GM12892 (cell line): Measurements from ENCODE around the gene TBC1D17.

Experiments
- POLR2A ChIP-seq: IDR thresholded peaks from 2 replicates; pipeline ENCODE4 v1.6.1; 2011; ENCODE audit warnings: low read depth, low read length, control low read depth
- POLR2AphosphoS5 ChIP-seq: IDR thresholded peaks from 2 replicates; pipeline ENCODE4 v1.6.1; 2011; ENCODE audit warnings: low read depth, low read length, control low read depth

- TF ChIP-seq POLR2AphosphoS5 (no peak), POLR2A (no peak)
Measured at GRCh38 chr19:49859682-49860335, 17.7 kb upstream of the TBC1D17 start.
